HG02970 (cell line): ENCODE measurements around the gene LRRN2.
"Not testable (repeated sequence)": the region's sequence is repeated elsewhere in the genome, so short reads cannot be mapped to it uniquely, and the experiment has no call there.

Experiments
- ATAC-seq: cut with Tn5 transposase; IDR thresholded peaks from one replicate; pipeline ENCODE4 v1.9.1; 2021; ENCODE audit warnings: mild to moderate bottlenecking, moderate library complexity, moderate number of reproducible peaks; ENCODE audit not compliant: unreplicated experiment, low FRiP score

Gene LRRN2

GRCh38 chr1:204692841-204693356, 7.4 kb upstream of the LRRN2 start:
- ATAC-seq, result no peak

DNA sequence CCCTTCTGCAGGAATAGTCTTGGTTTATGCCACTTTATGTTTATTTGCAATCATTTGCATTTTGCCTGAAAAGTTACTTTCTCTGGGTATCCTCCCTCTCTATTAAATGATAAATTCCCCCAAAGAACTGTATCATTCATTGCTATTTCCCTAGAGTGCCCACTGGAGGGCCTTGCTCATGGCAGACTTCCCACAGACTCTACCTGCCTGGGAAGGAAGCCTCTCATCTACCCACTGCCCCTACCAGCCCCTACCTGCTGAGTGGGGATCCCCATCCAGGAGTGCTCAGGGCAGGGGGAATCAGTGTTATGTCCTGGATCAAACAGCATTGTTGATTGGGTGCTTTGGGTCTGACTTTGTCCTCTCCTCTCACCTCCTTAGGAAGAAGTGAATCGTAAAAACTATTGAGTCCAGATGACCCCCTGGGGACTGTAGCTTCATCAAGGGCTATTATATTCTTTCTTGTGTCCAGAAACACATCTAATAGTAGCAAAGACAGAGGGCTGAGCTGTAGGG, 6.8 kb upstream of the LRRN2 start:
- no peak for ATAC-seq

GRCh38 chr1:204691328-204691730, 5.8 kb upstream of the LRRN2 start:
- not testable (repeated sequence) for ATAC-seq

- no peak for ATAC-seq
Observed at GRCh38 chr1:204688776-204689175, 3.2 kb upstream of the LRRN2 start.

DNA sequence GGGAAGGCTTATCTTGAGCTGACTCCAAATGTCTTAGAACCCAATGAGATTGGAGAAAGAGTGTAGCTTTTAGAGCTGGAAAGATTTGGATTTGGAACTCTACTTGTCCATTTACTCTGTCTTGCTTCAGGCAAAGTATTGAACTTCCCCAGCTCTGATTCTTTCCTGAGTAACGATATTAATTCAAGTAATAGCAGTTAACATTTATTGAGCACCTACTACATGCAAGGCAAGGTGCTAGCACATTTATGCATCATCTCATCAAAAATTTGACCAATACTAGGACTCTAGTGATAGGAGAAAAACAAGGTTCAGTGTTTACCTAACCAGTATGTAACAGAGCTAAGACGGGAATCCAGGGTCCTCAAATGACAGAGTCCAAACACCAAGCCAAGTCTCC, 2.5 kb upstream of the LRRN2 start:
- ATAC-seq, result no peak

DNA sequence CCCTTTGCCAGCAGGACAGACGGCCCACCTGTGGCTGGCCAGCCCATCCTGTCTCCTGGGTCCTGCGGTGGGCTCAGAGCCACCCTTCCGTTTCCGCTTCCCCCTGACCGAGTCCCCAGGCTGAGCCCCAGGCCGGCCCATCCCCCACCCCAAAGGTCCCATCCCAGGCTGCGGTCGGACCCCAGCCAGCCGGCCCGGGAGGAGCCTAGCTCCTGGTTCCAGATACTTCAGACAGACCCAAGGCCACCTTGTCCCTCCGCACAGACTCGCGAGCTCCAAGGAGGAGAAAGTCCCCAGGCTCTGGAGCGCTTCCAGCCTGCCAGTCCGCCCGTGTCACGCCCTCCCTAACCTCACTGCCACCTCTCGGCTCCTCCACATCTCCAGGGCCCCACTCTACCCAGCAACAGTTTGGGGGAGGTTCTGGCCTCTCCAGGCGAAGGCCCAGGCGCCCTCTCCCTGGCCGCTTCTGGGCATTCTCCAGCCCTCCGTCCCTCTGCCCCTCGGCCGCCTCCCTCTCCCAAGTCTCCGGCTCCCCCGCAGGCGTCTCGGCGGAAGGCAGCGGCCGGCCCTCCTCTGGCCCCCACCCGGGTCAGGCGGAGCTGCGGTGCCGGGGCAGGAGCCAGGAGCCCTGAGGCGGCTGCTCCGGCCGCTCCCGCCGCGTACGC, 835 bp downstream of the LRRN2 start:
- ATAC-seq, result no peak

- ATAC-seq, result no peak
Observed at GRCh38 chr1:204684206-204684570, 1.4 kb downstream of the LRRN2 start.

DNA sequence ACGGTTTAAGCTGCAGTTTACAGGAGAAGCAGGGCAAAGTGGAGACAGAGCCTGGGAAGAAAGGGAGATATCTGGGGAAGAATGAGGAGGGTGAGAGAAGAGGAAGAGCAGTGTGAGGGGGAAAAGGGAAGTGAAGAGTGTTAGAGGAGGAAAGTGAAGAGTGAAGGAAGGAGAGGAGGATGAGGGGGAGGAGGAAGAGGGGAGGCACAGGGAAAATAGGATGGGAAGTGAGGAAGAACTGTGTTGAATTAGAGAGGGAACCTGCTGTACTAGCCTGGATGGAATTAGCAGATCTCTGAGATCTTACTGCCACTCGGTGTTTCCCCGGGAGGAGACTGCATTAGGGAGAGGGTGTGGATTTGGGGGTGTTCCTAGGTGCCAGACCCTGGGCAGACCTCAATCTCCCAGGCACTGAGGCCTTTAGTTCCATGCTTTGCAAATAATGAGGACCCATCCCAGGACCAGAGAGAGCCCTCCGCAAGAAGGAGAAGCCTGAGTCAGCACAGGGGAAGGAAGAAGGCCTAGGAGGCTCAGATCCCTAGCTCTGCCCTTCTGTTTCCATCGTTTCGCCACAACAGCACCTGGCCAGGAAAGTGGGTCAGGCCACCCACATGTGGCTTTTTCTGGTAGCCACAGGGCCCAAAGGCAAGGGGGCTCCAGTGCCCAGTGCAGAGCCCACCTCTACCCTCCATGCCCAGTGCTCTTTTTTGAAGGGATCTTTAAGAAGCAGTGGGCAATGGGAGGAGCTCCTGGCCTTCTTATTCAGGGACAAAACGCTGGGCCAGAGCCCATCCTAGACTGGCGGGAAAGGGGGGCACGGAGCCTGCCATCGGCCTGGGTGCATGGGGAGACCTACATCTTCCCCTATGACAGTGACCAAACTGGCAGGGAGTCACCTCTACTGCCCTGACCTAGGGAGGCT, 2.0 kb downstream of the LRRN2 start:
- no peak for ATAC-seq

- no peak for ATAC-seq
Observed at GRCh38 chr1:204680461-204680860, 5.1 kb downstream of the LRRN2 start.

- ATAC-seq, result no peak
Observed at GRCh38 chr1:204680051-204680450, 5.5 kb downstream of the LRRN2 start.

DNA sequence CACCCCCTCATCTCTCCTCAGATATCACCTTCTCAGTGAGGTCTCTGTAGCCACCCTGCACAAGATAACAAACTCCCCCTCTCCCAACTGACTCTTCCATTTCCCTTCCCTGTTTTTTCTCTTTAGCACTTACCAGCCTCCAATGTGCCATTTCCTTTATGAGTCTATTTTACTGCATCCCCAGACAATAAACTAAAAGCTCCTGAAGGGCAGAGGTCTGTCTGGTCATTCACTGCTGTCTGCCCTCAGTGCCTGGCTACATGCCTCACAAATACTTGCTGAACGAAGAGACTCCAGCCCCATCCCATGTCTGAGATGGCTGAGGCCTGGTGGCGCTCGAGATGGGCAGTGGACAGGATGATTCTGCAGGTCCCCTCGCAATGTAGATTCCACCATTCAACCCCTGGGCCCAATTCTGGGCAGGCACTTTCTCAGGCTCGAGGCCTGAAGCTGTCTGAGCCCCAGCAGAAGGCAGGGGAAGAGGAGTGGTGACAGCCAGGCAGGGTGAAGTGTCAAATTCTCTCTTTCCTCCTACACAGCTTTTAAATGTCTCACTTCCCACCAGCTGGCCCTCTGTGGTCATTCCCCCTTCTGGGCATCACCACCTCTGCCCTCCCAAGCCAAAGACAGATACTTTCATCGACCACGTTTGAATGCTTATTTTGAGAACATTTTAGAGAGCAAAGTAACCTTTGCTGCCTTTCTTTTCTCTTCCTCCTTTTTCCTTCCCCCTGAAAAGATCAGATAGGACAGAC, 6.6 kb downstream of the LRRN2 start:
- no peak for ATAC-seq

DNA sequence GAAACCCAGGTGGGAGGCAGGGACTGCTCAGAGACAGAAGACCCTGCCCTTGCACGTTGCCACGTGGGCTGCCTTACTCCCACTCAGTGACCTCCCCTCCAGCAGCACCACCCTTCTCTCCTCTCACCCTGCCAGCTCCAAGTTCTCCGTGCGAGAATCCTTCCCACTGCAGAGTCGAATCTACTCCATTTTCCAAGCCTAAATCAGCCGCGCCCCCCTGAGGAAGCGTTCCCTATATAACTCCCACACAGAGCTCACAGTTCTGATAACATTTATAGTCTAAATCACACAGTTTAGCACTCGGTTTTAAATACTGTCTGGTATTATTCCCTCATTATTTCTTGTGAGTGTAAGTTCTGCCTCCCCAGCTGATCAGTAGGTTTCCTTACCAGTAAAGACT, 7.7 kb downstream of the LRRN2 start:
- ATAC-seq, result no peak

DNA sequence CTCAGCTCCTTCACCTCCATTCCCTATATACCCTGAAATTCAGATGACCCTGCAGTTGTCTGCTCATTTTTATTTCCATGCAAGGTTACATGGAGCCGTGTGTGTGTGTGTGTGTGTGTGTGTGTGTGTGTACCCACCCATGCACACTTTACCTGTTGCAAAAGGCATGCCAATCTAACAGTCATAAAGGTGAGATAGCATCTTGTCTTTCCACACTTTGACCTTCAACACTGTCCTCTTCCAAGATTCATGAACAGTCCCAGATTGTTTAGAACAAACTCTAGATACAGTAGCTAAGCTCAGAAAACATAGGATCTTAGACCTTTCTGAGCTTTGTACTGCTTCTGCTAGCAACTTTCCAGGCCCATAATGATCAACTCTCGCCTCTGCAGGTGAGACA, 9.5 kb downstream of the LRRN2 start:
- no peak for ATAC-seq

- no peak for ATAC-seq
Observed at GRCh38 chr1:204673909-204674649, 11.5 kb downstream of the LRRN2 start.

DNA sequence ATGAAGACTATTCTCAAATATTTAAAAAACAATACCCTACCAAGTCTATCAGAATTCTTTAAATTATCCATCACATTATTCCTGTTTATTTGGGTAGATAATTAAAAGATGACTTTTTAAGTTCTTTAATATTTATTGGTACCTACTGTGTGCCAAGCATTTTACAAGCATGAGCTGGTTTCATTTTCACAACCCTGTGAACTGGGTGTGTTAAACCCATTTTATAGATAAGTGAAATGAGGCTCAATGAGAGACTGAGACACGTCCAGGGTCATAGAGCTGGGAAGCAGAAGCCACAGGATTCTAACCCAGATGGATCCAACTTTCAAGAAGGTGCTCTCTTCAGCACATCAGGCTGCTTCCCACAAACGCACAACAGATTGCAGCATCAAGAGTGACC, 12.3 kb downstream of the LRRN2 start:
- no peak for ATAC-seq

DNA sequence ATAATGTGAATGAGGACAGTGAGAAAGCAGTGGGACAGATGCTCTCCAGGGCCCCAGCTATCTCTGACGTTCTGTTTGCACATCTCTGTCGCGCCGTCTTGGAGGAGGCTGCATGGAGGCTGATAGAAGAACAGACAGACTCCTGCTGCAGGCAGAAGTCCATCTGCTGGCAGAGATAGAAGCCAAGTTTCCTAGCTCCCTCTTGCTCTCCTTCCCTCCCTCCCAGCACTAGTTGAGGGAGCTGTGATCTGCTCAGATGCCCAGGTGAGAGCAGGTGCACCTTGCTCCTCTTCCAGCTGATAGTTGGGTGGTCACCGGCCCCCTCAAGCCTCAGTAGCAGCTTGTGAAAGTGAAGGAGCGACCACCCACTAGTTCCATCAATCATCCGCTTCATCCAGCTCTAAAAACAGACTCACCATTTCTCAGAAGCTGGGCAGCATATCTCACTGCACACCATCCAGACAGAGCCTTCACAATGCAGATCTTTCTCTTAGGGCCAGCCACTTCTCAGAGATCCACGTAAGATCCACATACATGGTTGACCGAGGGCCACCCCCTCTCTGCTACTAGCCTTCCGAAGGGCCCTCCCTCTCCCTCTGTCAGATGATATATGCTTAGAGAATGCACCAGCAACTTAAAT, 12.9 kb downstream of the LRRN2 start:
- no peak for ATAC-seq

DNA sequence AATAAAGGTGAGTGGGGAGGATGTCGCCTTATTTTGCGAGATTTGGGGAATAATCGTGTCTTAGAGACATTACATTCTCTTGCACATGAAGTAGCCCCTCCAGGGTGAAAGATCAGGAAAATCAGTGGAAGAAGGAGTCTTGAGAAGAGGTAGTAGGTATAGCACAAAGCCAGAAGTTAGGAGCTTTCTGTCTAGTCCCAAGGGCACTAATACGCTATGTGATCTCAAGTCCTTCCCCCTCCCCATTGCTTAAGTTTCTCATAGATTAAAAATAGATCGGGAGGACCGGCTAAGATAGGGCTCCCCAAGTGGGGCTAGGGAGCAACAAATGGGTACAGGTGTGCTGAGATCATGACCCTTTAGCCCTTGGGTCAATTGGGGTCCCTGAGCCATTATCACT, 13.5 kb downstream of the LRRN2 start:
- no peak for ATAC-seq

DNA sequence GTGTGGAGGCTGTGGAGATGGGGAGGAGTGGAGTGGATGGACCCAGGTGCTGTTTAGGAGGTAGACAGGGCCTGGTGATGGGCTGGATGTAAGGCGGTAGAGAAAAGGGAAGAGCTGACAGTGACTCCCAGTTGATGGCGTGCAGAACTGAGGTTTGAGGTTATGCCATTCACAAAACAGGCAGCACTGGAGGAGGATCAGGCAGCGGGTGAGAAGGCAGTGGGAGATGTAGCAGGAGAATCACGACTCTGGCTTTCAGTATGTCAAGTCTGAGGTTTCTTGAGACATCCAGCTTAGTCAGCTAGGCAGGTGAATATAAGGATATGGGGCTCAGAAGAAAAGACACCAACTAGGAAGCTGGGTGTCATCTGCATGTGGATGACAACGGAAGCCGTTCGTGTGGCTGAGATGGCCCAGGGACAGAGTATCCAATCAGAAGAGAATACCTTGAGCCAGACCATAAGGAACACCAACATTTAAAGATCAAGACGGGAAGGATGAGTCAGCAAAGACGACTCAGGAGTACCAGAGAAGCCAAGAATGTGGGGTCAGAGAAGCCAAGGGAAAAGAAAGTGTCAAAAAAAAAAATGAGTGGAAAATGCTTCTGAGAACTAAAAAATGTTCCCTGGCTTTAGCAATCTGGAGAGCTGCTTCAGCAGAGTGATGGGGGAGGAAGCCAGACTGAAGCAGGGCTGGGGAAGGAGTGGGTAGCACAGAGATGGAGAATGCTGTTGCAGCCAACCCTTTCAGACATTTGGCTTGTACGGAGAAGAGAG, 15.2 kb downstream of the LRRN2 start:
- ATAC-seq, result no peak

GRCh38 chr1:204669579-204669978, 16.0 kb downstream of the LRRN2 start:
- no peak for ATAC-seq
